HG02588 (cell line): Measurements from ENCODE around the gene DLGAP1.

Source experiments
- ATAC-seq: cut with Tn5 transposase; IDR thresholded peaks from one replicate; pipeline ENCODE4 v1.9.1; 2021; ENCODE audit warnings: mild to moderate bottlenecking, moderate library complexity; ENCODE audit not compliant: unreplicated experiment

DLGAP1 gene

DNA sequence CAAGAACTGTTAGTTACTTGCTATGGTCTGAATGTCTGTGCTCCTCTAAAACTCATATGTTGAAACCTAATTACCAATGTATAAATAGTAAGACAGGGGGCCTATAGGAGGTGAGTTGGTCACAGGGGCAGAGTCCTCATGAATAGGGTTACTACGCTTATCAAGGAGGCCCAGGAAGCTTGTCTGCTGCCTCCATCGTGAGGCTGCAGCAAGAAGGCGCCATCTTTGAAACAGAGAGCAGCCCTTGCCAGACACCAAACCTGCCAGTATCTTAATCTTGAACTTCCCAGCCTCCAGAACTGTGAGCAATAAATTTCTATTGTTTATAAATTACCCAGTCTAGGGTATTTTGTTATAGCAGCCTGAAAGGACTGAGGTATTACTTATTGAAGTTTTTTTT is 926.0 kb downstream of the DLGAP1 start:
- ATAC-seq: no peak

DNA sequence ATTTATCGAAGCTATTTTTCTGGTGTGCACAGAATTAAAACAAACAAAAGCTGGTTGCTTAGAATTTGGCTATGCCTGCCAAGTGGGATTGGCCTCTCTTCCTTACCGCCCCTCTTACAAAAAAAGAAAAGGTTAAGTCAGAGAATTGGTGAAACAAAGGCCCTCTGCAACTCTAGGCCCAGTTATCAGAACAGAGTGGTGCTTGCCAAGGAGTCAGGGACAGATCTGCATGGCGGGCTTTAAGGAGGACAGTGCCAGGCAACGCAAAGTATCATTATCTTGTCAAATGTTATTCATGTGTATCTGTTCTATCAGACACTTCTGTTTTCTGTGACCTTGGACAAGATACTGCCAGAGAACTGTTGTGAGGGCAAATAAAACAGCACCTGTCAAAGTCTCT is 926.9 kb downstream of the DLGAP1 start:
- no peak for ATAC-seq

DNA sequence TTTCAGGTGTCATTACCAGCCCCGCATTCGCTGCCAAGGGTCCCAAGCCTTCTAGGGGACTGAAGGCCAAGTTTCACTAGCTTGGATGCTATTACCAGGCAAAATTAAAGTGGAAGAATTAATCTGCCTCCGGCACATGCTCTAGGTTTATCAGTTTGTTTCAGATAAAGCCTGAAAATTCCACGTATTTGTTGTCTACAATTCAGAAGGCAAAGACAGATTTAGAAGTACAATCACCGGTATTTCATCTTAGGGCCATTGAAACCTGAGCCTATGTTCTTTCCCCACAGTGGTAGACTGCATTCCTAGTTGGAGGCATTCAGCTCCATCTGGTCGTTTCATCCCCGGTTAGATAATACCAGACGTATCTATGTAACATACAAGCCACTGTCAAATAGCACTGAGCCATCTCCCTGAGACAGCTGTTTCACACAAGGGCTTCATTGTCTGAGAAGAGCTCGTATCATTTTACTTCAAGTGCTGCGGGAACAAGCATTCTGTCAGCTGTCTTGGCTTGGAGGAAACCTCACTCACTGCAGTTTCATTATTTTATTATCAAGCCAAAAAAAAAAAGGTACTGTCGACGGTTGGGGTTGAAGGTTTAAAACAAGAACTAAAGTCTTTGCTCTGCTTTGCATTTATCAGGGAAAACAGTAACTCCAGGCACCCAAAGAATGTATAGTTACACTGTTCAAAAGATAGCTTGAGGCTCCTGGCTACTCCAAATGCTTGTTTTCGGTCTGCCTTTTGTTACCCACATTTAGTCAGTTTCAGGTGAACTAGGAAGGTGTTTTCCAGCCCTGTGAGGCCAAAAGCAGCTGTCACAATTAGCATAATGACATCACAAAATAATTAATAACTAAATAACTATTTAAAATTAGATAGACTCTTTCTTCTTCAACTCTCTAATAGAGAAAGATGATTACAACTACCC is 928.4 kb downstream of the DLGAP1 start:
- peak; percentile 61 for ATAC-seq

DNA sequence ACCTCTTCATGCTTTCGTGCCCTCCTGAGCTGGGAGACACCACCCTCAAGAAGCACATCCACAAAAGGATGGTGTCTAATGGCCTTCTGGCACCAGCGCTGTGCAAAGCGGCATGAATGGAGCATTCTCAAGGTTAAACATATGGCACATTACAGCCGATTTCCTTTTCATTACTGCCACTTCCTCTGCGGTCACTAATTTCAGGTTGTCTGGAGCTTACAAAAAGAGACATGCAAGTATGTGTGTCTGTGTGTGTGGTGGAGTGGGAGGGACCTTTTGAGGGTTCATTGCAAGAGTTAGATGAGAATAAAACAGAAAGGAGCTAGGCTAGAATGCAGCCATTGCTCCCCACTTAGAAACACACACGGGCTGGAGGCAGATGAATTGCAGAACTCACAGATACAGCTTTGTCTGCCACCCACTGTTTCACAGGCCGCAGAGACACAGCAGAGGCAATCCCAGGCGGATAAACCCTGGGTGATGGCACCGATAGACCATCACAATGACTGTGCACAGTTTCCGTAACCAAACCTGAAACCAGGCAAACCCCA is 929.2 kb downstream of the DLGAP1 start:
- ATAC-seq: peak; percentile 41

DNA sequence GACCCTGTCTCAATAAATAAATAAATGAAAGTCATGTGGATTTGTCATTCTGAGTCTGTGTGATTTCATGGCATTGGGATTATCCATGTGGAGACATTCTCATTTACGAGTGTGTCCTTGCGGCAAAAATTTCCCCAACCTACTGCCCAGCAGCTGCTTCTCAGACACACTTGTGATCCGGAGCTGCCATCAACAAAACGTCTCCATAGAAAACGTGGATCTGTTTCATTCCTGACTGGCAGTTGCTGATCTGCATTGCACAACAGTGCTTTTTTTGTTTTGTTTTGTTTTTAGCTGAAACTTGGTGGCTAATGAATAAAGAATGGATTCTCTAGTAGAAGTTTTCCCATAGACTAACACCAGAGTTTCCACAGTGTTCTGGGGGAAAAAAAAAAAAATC is 930.4 kb downstream of the DLGAP1 start:
- no peak for ATAC-seq

DNA sequence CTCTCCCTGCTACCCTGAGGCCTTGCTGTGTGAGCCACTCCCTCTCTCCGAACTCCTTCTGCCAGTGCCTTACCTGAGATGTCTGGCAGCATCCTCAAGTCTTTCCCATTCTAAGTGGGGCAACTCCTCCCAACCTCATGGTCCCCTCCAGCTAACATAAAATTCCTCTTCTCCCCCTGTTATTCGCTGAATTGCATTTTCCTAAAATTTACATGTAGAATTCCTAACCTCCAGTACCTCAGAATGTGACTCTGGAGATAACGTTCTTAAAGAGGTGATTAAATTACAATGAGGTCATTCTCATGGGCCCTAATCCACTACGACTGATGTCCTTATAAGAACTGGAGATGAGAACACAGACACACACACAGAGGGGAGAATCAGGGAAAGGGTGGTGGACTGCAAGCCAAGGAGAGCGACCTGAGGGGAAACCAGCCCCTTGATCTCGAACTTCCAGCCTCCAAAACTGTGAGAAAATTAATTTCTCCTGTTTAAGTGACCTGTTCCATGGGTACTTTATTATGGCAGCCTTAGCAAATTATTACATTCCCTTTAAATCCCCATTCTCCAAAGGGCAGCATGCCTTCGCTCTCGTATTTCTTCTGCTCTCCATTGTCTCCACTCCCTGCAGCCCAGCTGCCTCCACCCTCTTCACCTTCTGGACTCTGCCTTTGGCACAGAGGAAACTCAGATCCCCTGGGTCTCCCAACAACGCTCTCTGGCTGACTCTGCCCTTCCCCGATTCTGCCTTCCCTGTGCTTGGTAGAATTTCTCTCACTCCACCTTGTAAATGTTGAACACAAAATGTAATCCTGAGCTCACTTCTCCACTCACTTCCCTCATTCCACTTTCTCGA is 934.6 kb downstream of the DLGAP1 start:
- ATAC-seq: no peak

DNA sequence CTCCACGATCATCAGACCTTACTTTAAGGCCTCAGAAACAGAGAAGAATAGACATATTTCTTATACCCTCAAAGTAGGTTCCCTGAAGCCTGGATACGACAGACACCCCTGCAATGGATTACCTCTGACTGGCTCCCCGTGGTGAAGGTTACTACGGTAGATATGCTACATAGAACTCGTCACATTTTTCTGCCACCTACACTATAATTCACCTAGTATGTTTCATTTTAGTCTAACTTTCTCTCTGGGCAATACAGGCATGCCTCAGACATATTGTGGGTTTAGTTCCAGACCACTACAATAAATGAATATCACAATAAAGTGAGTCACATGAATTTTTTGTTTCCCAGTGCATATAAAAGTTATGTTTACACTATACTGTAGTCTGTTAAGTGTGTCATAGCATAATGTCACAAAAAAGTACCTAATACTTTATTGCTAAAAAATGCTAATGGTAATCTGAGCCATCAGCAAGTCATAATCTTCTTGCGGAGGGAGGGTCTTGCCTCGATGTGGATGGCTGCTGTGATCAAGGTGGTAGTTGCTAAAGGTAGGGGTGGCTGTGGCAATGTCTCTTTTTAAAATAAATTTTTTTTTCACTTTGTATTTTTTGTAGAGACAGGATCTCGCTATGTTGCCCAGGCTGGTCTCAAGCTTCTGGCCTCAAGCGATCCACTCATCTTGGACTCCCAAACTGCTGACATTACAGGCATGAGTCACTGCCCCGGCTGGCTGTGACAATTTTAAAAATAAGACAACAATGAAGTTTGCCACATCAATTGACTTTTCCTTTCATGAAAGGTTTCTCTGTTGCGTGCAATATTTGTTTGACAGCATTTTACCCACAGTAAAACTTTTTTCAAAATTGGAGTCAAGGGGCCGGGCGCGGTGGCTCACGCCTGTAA is 940.5 kb downstream of the DLGAP1 start:
- no peak for ATAC-seq

DNA sequence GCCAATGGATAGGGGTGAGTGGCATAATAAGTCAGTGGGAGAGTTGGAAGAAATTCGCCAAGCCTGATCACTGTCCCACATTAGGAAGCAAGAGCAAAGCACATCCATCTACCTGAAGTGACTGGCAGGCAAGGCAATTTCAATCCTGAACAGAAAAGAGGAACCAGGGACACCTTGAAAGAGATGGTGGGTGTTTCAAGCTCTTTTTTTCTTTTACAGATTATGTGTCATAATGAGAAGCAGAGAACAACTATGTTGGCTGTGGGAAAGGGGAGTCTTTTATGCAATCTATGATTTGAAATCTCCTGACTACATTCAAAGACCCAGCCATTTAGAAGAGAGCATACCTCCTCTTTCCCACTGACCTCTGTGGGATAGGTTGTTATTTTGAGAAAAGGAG is 941.6 kb downstream of the DLGAP1 start:
- peak; percentile 74 for ATAC-seq

DNA sequence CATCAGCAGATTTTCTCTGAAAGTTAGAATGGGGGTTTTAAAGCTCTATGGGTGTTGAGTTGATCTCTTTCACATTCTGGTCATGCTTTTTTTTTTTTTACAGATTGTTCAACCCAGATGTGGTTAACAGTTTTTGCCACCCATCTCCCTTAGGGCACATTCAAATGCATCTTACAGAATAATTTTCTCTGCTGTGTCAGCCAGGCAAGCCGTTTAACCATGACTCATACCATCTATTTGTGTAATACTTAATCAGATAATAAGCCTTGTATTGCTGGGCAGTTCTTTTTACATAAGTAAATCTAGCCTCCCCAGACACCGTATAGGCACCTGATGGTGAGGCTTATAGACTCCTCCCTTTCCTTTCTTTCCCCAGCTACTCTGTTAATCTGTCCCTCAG is 943.1 kb downstream of the DLGAP1 start:
- no peak for ATAC-seq

DNA sequence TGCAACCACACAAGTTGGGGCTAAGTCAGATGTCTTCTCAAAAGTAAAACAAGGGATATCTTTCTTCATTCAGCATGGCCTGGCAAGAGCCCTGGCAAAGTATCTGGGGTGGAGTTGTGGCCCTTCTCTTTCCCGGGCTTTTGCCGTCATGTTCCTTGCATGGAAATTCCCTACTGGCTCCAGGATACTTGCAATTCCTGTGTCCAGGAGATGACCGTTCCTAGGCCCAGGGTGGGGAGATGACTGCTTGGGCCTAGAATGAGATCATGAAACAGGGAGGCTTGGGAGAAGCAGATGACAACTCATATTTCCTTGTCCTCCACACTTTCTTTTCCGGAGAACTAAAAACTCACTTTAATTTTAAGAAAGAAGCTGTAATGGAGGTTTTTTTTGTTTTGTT is 944.2 kb downstream of the DLGAP1 start:
- ATAC-seq: no peak

DNA sequence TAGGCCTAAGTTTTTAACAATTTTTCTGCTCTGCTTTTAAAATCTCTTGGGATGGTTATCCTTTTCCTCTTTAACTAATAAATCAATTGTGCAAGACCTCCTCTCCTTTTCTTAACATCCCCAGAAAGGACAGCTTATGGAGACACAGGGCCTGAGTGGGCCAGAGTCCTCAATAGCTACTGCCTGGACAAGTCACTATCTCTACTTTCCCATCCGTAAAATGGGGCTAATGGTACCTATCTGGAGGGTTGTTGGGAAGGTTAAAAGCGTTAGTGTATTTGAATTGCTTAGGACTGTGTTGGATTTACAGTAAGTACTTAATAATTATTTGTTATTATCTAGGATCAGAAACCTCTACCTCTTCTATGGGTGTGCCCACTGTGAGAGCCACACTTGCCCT is 945.1 kb downstream of the DLGAP1 start:
- no peak for ATAC-seq

DNA sequence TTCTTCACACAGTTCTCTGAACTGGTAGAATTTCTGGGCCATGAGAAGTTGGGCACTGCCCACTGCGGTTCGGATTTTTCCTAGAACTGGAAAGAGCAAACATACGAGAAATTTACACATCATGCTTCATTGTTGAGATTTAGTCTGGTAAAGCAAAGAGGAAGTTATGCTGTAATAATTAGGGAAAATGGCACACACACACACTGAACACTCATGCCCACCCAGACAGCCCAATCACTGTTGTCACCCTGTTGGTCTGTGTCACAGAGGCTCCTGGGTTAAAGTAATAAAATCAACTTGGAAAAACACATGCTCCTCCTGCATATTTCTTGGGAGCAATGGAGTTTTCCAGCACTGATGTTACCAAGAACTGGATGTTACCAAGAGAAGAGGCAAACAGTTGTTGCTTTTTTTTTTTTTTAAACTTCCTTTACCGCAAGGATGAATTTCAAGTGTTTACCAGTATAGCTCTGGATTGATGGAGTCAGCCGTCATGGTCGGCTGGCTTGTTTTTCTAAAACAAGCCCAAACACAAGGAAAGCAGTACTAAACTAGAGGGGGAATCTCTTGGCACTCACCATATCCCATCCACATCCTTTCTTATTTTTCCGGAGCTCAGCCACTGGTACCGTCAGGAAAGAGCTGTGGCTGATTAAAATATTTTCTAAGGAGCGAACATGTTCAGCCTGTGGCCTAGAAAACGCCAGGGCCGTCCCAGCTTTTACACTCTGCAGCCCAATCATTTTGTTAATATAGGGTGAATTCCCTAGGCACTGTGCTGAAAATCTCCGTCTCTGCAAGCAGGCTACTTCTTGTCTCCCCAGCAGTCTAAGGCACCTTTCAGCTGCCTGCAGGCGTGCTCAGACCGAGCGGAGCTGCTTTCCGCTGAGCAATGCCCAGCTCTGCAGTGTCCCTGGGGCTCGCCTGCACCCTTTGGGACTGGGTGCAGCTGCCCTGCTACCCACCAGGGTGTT is 946.2 kb downstream of the DLGAP1 start:
- ATAC-seq: no peak

DNA sequence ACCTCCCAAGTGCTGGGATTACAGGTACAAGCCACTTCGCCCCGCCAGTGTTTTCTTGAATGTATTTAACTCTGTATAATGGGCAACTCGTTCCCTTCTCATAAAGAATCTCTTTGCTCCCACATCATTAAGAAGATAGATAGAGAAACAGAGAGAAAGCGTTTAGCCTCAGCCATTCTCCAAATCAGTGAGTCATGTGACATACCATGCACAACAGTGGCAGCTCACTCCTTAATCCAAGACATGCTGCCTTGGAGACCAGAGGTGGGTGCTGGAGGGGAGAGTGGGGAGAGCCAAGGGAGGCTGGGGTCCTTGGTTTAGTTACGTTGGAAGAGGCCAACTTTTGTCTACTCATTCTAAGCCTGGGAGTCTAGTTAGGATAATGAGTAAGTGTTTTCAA is 950.5 kb downstream of the DLGAP1 start:
- no peak for ATAC-seq

DNA sequence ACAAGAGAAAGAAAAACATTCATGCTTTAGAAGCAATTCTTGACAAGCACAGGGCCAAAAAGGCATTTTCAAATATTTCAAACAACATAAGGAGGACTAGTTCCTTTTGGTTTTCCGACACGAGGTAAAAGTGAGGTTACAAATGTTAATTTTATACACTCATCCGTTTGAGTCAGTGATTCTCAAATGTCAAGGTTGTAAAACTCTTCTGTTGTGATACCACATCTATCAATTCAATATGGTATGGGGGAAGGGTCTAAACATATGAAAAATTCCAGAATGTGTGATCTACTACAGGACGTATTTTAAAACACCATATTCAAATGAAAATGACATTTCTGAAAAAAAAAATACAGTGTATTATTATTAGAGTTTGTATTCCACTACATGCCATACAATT is 952.5 kb downstream of the DLGAP1 start:
- no peak for ATAC-seq

DNA sequence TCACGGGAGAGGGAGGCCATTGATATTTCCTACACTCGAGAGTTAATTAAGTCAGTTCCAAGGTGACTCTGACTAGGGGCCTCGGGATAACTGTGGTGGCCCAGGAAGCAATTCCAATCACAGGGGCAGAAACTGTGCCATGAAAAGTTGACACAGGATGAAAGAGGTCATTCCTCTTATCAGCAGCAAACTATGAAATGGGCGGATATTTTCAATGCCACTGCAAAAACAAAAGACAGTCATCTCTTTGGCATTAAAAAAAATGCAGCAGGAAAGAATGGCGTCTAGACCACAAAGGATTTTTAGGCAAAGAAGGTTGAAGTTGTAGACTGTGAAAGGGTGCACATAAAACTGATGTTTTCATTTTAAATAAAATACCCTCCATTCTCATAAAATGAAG is 955.1 kb downstream of the DLGAP1 start:
- no peak for ATAC-seq

DNA sequence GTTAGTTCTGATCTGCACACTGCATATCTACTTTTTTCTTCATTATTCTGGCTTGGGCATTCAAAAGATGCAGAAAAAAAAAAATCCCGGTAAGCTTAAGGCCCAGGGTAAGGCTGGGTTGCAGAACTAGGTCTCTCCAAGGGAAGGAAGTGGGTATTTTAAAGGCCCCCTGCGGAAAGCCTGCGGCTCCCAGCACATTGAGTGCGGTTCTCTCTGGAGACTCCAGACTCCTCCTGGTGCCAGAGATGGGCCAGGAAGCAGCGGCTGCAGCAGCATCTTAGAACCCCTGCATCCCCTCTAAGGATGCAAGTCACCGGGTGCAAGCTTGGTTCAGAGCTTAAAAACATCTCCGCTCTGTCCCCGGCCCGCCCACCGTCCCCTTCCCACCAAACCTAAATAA is 955.6 kb downstream of the DLGAP1 start:
- ATAC-seq: no peak

DNA sequence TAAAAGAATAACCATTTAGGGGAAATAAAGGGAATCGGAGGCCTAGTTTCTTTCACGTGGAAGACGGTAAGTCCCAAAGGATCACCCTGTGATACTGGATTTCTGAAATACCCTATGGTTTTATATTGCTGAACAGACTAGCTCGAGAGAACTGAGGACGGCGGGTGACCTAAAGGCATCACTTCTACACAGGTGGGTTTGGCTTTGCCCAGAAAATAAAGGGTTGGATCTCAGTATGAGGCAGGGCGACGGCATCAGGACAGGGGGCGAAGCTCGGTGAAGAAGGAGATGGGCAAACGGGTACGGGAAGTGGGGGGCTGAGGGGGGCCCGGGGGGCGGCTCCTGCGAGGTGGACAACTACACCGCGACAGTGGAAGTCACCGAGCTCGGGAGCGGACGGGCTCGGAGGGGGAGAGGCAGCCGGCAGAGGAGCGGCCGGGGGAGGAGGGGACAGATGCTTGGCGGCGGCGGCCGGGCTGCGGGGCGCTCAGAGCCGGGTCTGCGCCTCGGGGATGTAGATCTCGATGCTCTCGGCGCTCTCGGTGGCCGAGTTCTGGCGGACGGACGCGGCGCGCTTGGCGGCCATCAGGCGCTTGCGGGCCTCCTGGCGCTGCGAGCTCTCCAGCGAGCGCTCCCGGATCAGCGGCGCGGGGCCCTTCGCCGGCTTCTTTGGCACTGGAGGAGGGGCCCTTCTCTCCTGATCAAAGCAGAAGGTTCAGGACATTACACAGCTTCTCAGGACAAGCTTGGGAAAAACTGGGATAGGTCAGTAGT is 956.2 kb downstream of the DLGAP1 start:
- ATAC-seq: no peak

DNA sequence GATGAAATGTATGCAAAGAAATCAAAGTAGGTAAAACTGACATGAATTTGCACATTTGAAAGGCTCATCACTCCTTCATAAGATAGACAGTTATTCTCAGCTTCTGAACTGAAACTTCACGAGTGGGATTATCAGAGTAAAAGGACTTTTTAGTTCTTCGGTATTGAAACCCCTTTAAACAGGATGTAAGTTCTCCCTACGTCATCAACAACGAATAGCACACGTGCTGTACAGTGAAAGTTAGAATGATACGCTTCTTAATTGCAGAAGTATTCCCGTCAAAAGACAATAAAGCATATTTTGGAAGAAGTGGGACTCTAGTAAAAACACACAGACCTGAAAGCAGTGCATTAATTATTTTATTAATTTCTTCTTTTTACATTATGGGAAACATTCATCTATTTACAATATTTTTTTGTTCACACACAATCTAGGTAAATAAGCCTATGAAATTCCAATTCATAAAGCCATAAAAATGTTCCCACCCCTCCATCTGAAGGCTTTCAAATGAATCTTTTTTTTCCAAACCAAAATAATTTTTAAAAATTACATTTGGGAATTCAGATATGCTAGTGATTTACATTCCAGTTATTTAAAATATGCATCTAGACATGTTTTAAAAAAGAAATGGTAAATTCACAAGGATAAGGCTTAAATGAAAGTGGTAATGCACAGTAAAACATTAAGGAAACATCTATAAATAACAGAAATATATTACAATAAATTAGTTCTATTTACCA is 959.2 kb downstream of the DLGAP1 start:
- ATAC-seq: no peak
